NT2/D1 (cell line): ENCODE measurements around the gene TMEM214.

Experiments
- DNase-seq: peaks from one replicate; pipeline ENCODE4 v3.0.0-alpha.2; 2011; ENCODE audit warnings: low read depth, low spot score
- H3K27me3 ChIP-seq: 2 replicates; pipeline ENCODE4 v1.6.0; 2011; ENCODE audit warnings: mild to moderate bottlenecking; ENCODE audit not compliant: insufficient read length, insufficient read depth
- H3K36me3 ChIP-seq: 2 replicates; pipeline ENCODE4 v1.6.1; 2011; ENCODE audit warnings: mild to moderate bottlenecking, low read length, mixed read lengths; ENCODE audit not compliant: insufficient read depth, insufficient read length
- H3K4me1 ChIP-seq: 2 replicates; pipeline ENCODE4 v1.5.1; 2011; ENCODE audit not compliant: insufficient read depth, insufficient read length
- H3K4me3 ChIP-seq: 2 replicates; pipeline ENCODE4 v1.5.1; 2011; ENCODE audit warnings: low read depth; ENCODE audit not compliant: insufficient read length
- H3K9ac ChIP-seq: 2 replicates; pipeline ENCODE4 v1.6.0; 2011; ENCODE audit warnings: low read depth; ENCODE audit not compliant: insufficient read length
- H3K9me3 ChIP-seq: 2 replicates; pipeline ENCODE4 v1.5.1; 2011; ENCODE audit warnings: mild to moderate bottlenecking, low read length; ENCODE audit not compliant: insufficient read depth
- SUZ12 ChIP-seq: IDR thresholded peaks from 2 replicates; pipeline ENCODE4 v1.6.1; 2011; ENCODE audit not compliant: insufficient read length, insufficient read depth; ENCODE audit errors: extremely low read depth
- YY1 ChIP-seq: IDR thresholded peaks from 2 replicates; pipeline ENCODE4 v1.6.1; 2011; ENCODE audit not compliant: insufficient read length, insufficient read depth
- ZNF274 ChIP-seq: IDR thresholded peaks from 2 replicates; pipeline ENCODE4 v1.6.1; 2011; ENCODE audit warnings: mild to moderate bottlenecking, low read depth, low read length

Gene TMEM214

GRCh38 chr2:27029051-27029450 is 3.7 kb upstream of the TMEM214 start:
- no peak overlapping the region for H3K4me3 ChIP-seq
- no peaks in the 10 kb centered on the region for H3K9me3 ChIP-seq
- no peak for TF ChIP-seq SUZ12
- TF ChIP-seq YY1, result no peak
- no peak for TF ChIP-seq ZNF274
- H3K9ac ChIP-seq, result no peak overlapping the region
- H3K4me1 ChIP-seq, result peaks cover 4% of the 10 kb centered on the region
- H3K36me3 ChIP-seq, result peaks cover 51% of the 10 kb centered on the region
- no peak for DNase-seq
- no peaks in the 10 kb centered on the region for H3K27me3 ChIP-seq

- DNase-seq, result no peak
Measured at GRCh38 chr2:27033253-27033852, 588 bp downstream of the TMEM214 start.

GRCh38 chr2:27038012-27038411 is 5.2 kb downstream of the TMEM214 start:
- H3K36me3 ChIP-seq, result peaks cover 87% of the 10 kb centered on the region
- H3K27me3 ChIP-seq, result no peaks in the 10 kb centered on the region
- TF ChIP-seq YY1 (no peak), SUZ12 (no peak), ZNF274 (no peak)
- no peak for DNase-seq
- H3K4me3 ChIP-seq, result no peak overlapping the region
- no peak overlapping the region for H3K9ac ChIP-seq
- no peaks in the 10 kb centered on the region for H3K4me1 ChIP-seq
- no peaks in the 10 kb centered on the region for H3K9me3 ChIP-seq

More at GRCh38 chr2:27033253-27033852, 588 bp downstream of the TMEM214 start:
- Histone ChIP-seq H3K9me3 (no peaks in the 10 kb centered on the region), H3K4me3 (peak overlapping the region; percentile 95), H3K27me3 (no peaks in the 10 kb centered on the region), H3K4me1 (no peaks in the 10 kb centered on the region), H3K36me3 (peaks cover 70% of the 10 kb centered on the region), H3K9ac (peak overlapping the region; percentile 97)
- TF ChIP-seq ZNF274 (no peak), YY1 (no peak), SUZ12 (no peak)

- no peak for DNase-seq
- H3K4me1 ChIP-seq, result no peaks in the 10 kb centered on the region
- no peaks in the 10 kb centered on the region for H3K9me3 ChIP-seq
- no peak overlapping the region for H3K4me3 ChIP-seq
- H3K27me3 ChIP-seq, result no peaks in the 10 kb centered on the region
- TF ChIP-seq SUZ12 (no peak), ZNF274 (no peak), YY1 (no peak)
- peaks cover 90% of the 10 kb centered on the region for H3K36me3 ChIP-seq
- H3K9ac ChIP-seq, result no peak overlapping the region
Measured at GRCh38 chr2:27038631-27039339, 6.0 kb downstream of the TMEM214 start.

GRCh38 chr2:27039426-27039825 is 6.7 kb downstream of the TMEM214 start:
- no peaks in the 10 kb centered on the region for H3K9me3 ChIP-seq
- H3K27me3 ChIP-seq, result no peaks in the 10 kb centered on the region
- no peak for DNase-seq
- no peak overlapping the region for H3K4me3 ChIP-seq
- H3K9ac ChIP-seq, result no peak overlapping the region
- no peaks in the 10 kb centered on the region for H3K4me1 ChIP-seq
- TF ChIP-seq YY1 (no peak), SUZ12 (no peak), ZNF274 (no peak)
- H3K36me3 ChIP-seq, result peaks cover 84% of the 10 kb centered on the region

GRCh38 chr2:27039871-27040270 is 7.1 kb downstream of the TMEM214 start:
- H3K27me3 ChIP-seq, result no peaks in the 10 kb centered on the region
- H3K4me3 ChIP-seq, result no peak overlapping the region
- peaks cover 82% of the 10 kb centered on the region for H3K36me3 ChIP-seq
- H3K9me3 ChIP-seq, result no peaks in the 10 kb centered on the region
- DNase-seq, result no peak
- TF ChIP-seq YY1, result no peak
- no peak for TF ChIP-seq ZNF274
- no peak for TF ChIP-seq SUZ12
- no peak overlapping the region for H3K9ac ChIP-seq
- H3K4me1 ChIP-seq, result no peaks in the 10 kb centered on the region

GRCh38 chr2:27040282-27040681 is 7.5 kb downstream of the TMEM214 start:
- DNase-seq, result no peak
- Histone ChIP-seq H3K27me3 (no peaks in the 10 kb centered on the region), H3K4me1 (no peaks in the 10 kb centered on the region), H3K4me3 (no peak overlapping the region), H3K9me3 (no peaks in the 10 kb centered on the region), H3K9ac (no peak overlapping the region), H3K36me3 (peaks cover 78% of the 10 kb centered on the region)
- TF ChIP-seq ZNF274 (no peak), SUZ12 (no peak), YY1 (no peak)
